ENCODE measurements around the gene GPAT2. TPM values are rescaled to one million over a fixed set of nuclear protein-coding genes. Genes with fewer than 3 reads are reported as not detected.
"Not testable (repeated sequence)": the region's sequence is repeated elsewhere in the genome, so short reads cannot be mapped to it uniquely, and the experiment has no call there.

The GPAT2 gene
- total and polyA plus RNA-seq, 2 of the 4 experiments (the other 2 are of a cell fraction), result 0.36 to 0.53 TPM

GRCh38 chr2:96024336-96025193 lies 10.2 kb downstream of the GPAT2 start:
- Histone ChIP-seq H3K23ac (ENCODE audit: low read depth, low read length) (no peak overlapping the region), H4K5ac (ENCODE audit: low read depth, low read length) (no peak overlapping the region), H2BK120ac (ENCODE audit: low read depth, low read length) (no peak overlapping the region), H3K9ac (ENCODE audit: low read depth, low read length) (no peak overlapping the region), H3K27ac (ENCODE audit: insufficient read depth, low read length) (no peak overlapping the region), H2BK5ac (ENCODE audit: low read depth, low read length, poor library complexity, severe bottlenecking) (no peak overlapping the region), H4K20me1 (ENCODE audit: insufficient read depth, low read length) (no peaks in the 10 kb centered on the region), H4K8ac (ENCODE audit: low read depth in 2 of 2, low read length in 2 of 2) (no peak overlapping the region), H3K9me1 (ENCODE audit: insufficient read depth, low read length) (no peaks in the 10 kb centered on the region), H3K18ac (ENCODE audit: low read depth, low read length) (no peak overlapping the region), H3K14ac (replicated peaks; ENCODE audit: low read depth, low read length) (no peak overlapping the region), H3K4ac (ENCODE audit: low read depth, low read length) (no peak overlapping the region), H2BK15ac (ENCODE audit: low read depth, low read length) (no peak overlapping the region), H3K79me1 (ENCODE audit: low read depth in 1 of 2, low read length in 2 of 2) (no peaks in the 10 kb centered on the region), H2AK9ac (replicated peaks; ENCODE audit: low read depth, low read length, poor library complexity) (no peak overlapping the region), H2BK20ac (ENCODE audit: low read depth, low read length) (no peak overlapping the region), H2AK5ac (ENCODE audit: low read depth, low read length) (no peak overlapping the region), H3K9me3 (ENCODE audit: control insufficient read depth, insufficient read depth, low read length) (no peaks in the 10 kb centered on the region), H3K4me3 (ENCODE audit: insufficient read depth, low read depth, low read length) (no peak overlapping the region), H2AFZ (replicated peaks; ENCODE audit: low read length, poor library complexity) (no peak overlapping the region), H3K4me2 (ENCODE audit: low read depth, low read length) (no peak overlapping the region), H3K4me1 (ENCODE audit: control insufficient read depth, insufficient read depth, low read length) (no peaks in the 10 kb centered on the region), H3K56ac (ENCODE audit: extremely low read depth, insufficient read depth, low read length) (no peak overlapping the region), H4K91ac (ENCODE audit: insufficient read depth, low read depth, low read length) (no peak overlapping the region), H3K36me3 (ENCODE audit: control insufficient read depth, insufficient read depth, low read length) (no peaks in the 10 kb centered on the region), H3K27me3 (ENCODE audit: control insufficient read depth, insufficient read depth, low read length) (no peaks in the 10 kb centered on the region)
- no peak for TF ChIP-seq RFX5 (IDR thresholded peaks at IDR 0.05; ENCODE audit: low read depth, low read length)
- POLR2A ChIA-PET (ENCODE audit: unreplicated experiment), result no interaction called here
- no TSS peak for BruUV-seq (replicated peaks)
- CTCF ChIA-PET, result no interaction called here
- DNase-seq, result no peak
- in situ Hi-C loops (cut with MboI; ENCODE audit: low sequenced_read_pairs), result loop anchor here (25.0 kb wide), 4 partner anchors 88 to 488 kb away; partner anchors contain the start of genes ADRA2B, CIAO1, NEURL3 and TMEM127
- WGBS, 2 experiments (ENCODE audit: extremely low coverage in 2 of 2, insufficient read length in 1 of 2), result 93% methylated on average over 6 of the region's 27 CpGs; no CpG with 5 or more reads in 1 of the 2 experiments
- no peak for ATAC-seq (ENCODE audit: low read depth)
- dilution Hi-C loops (cut with HindIII; ENCODE audit: low sequenced_read_pairs, unreplicated experiment), result no loop called here
- intact Hi-C loops (cut with micrococcal nuclease), result no loop called here

GRCh38 chr2:96023701-96024100 lies 11.0 kb downstream of the GPAT2 start:
- ATAC-seq (ENCODE audit: low read depth); H2BK120ac ChIP-seq (ENCODE audit: low read depth, low read length); H3K23ac ChIP-seq (ENCODE audit: low read depth, low read length); H3K56ac ChIP-seq (ENCODE audit: extremely low read depth, insufficient read depth, low read length); H3K79me1 ChIP-seq (ENCODE audit: low read depth in 1 of 2, low read length in 2 of 2); CTCF ChIA-PET; H3K4me1 ChIP-seq (ENCODE audit: control insufficient read depth, insufficient read depth, low read length); H3K14ac ChIP-seq (replicated peaks; ENCODE audit: low read depth, low read length); BruUV-seq (replicated peaks); H3K4me3 ChIP-seq (ENCODE audit: insufficient read depth, low read depth, low read length); H3K4me2 ChIP-seq (ENCODE audit: low read depth, low read length); H3K27ac ChIP-seq (ENCODE audit: insufficient read depth, low read length); intact Hi-C loops (cut with micrococcal nuclease); H2BK5ac ChIP-seq (ENCODE audit: low read depth, low read length, poor library complexity, severe bottlenecking); H4K8ac ChIP-seq (ENCODE audit: low read depth in 2 of 2, low read length in 2 of 2); dilution Hi-C loops (cut with HindIII; ENCODE audit: low sequenced_read_pairs, unreplicated experiment); H2AFZ ChIP-seq (replicated peaks; ENCODE audit: low read length, poor library complexity); H2BK20ac ChIP-seq (ENCODE audit: low read depth, low read length); H4K91ac ChIP-seq (ENCODE audit: insufficient read depth, low read depth, low read length); H3K27me3 ChIP-seq (ENCODE audit: control insufficient read depth, insufficient read depth, low read length); H2BK15ac ChIP-seq (ENCODE audit: low read depth, low read length); H3K4ac ChIP-seq (ENCODE audit: low read depth, low read length); H3K9me3 ChIP-seq (ENCODE audit: control insufficient read depth, insufficient read depth, low read length); DNase-seq; POLR2A ChIA-PET (ENCODE audit: unreplicated experiment); H2AK9ac ChIP-seq (replicated peaks; ENCODE audit: low read depth, low read length, poor library complexity); H3K18ac ChIP-seq (ENCODE audit: low read depth, low read length); H2AK5ac ChIP-seq (ENCODE audit: low read depth, low read length); H3K9me1 ChIP-seq (ENCODE audit: insufficient read depth, low read length); H3K9ac ChIP-seq (ENCODE audit: low read depth, low read length); H4K5ac ChIP-seq (ENCODE audit: low read depth, low read length); H3K36me3 ChIP-seq (ENCODE audit: control insufficient read depth, insufficient read depth, low read length); H4K20me1 ChIP-seq (ENCODE audit: insufficient read depth, low read length): not testable (repeated sequence)
- in situ Hi-C loops (cut with MboI; ENCODE audit: low sequenced_read_pairs), result loop anchor here (25.0 kb wide), 4 partner anchors 89 to 489 kb away; partner anchors contain the start of genes ADRA2B, CIAO1, NEURL3 and TMEM127
- WGBS, 2 experiments (ENCODE audit: extremely low coverage in 2 of 2, insufficient read length in 1 of 2), result no CpG with 5 or more reads among the region's 7 CpGs

All from IMR-90 (cell line).